ENCODE results near the gene SMYD5. TPM values are rescaled to one million over a fixed set of nuclear protein-coding genes. Genes with fewer than 3 reads are reported as not detected.

The SMYD5 gene
- total RNA-seq, 1 experiment from 2014 or later = 54.5 TPM

GRCh38 chr2:73174941-73175662, 38.9 kb upstream of the SMYD5 start:
- Histone ChIP-seq H3K36me3 (ENCODE audit: insufficient read depth, low read length, poor library complexity, severe bottlenecking) (no peaks in the 10 kb centered on the region), H3K4me1 (ENCODE audit: insufficient read depth, low read length, poor library complexity, severe bottlenecking) (peaks cover 18% of the 10 kb centered on the region), H3K27ac (ENCODE audit: low read depth, low read length, poor library complexity, severe bottlenecking) (no peak overlapping the region), H3K27me3 (replicated peaks; ENCODE audit: insufficient read depth, low read depth, low read length, poor library complexity) (no peaks in the 10 kb centered on the region), H3K9me3 (ENCODE audit: low read depth, low read length, poor library complexity, severe bottlenecking) (no peaks in the 10 kb centered on the region), H3K4me3 (ENCODE audit: low read depth, low read length, poor library complexity, severe bottlenecking) (peak overlapping the region; percentile 36)
- ChIA-PET POLR2A (ENCODE audit: low non-redundant PET) (interaction anchor here (0.5 kb wide), 1 partner anchor 46 kb away, joined by 3 read pairs; no protein-coding TSS in a partner anchor), CTCF (interaction anchor here (0.6 kb wide), 1 partner anchor 86 kb away, joined by 4 read pairs; no protein-coding TSS in a partner anchor)
- intact Hi-C loops (cut with micrococcal nuclease; ENCODE audit: unreplicated experiment) = loop anchor here (5.0 kb wide), 2 partner anchors 88 to 283 kb away; no protein-coding TSS in a partner anchor
- TF ChIP-seq CTCF (conservative IDR thresholded peaks at IDR 0.05; ENCODE audit: low read depth, low read length) = no peak
- DNase-seq (ENCODE audit: low spot score) = no peak
- BruUV-seq (replicated peaks) = no TSS peak

GRCh38 chr2:73175663-73176204, 38.3 kb upstream of the SMYD5 start:
- DNase-seq (ENCODE audit: low spot score) = peak; percentile 88
- Histone ChIP-seq H3K4me3 (ENCODE audit: low read depth, low read length, poor library complexity, severe bottlenecking) (peak overlapping the region; percentile 36), H3K27me3 (replicated peaks; ENCODE audit: insufficient read depth, low read depth, low read length, poor library complexity) (no peaks in the 10 kb centered on the region), H3K27ac (ENCODE audit: low read depth, low read length, poor library complexity, severe bottlenecking) (no peak overlapping the region), H3K9me3 (ENCODE audit: low read depth, low read length, poor library complexity, severe bottlenecking) (no peaks in the 10 kb centered on the region), H3K4me1 (ENCODE audit: insufficient read depth, low read length, poor library complexity, severe bottlenecking) (peaks cover 18% of the 10 kb centered on the region), H3K36me3 (ENCODE audit: insufficient read depth, low read length, poor library complexity, severe bottlenecking) (no peaks in the 10 kb centered on the region)
- no TSS peak for BruUV-seq (replicated peaks)
- ChIA-PET POLR2A (ENCODE audit: low non-redundant PET) (interaction anchor here (0.5 kb wide), 1 partner anchor 45 kb away, joined by 3 read pairs; no protein-coding TSS in a partner anchor), CTCF (interaction anchor here (0.5 to 1.9 kb wide), 2 partner anchors 14 to 283 kb away, joined by 4 to 17 read pairs; no protein-coding TSS in a partner anchor)
- intact Hi-C loops (cut with micrococcal nuclease; ENCODE audit: unreplicated experiment) = loop anchor here (5.0 kb wide), 2 partner anchors 88 to 283 kb away; no protein-coding TSS in a partner anchor
- TF ChIP-seq CTCF (conservative IDR thresholded peaks at IDR 0.05; ENCODE audit: low read depth, low read length) (0 out of 2 replicates have a peak, but pooled peaks have one; percentile 19), EZH2 (IDR thresholded peaks at IDR 0.05; ENCODE audit: borderline replicate concordance, low read depth, low read length, poor library complexity, severe bottlenecking) (no peak)

GRCh38 chr2:73176205-73176880, 37.7 kb upstream of the SMYD5 start:
- Histone ChIP-seq H3K4me1 (ENCODE audit: insufficient read depth, low read length, poor library complexity, severe bottlenecking) (peaks cover 18% of the 10 kb centered on the region), H3K27me3 (replicated peaks; ENCODE audit: insufficient read depth, low read depth, low read length, poor library complexity) (no peaks in the 10 kb centered on the region), H3K27ac (ENCODE audit: low read depth, low read length, poor library complexity, severe bottlenecking) (no peak overlapping the region), H3K9me3 (ENCODE audit: low read depth, low read length, poor library complexity, severe bottlenecking) (no peaks in the 10 kb centered on the region), H3K4me3 (ENCODE audit: low read depth, low read length, poor library complexity, severe bottlenecking) (peak overlapping the region; percentile 36), H3K36me3 (ENCODE audit: insufficient read depth, low read length, poor library complexity, severe bottlenecking) (no peaks in the 10 kb centered on the region)
- peak; percentile 26 for DNase-seq (ENCODE audit: low spot score)
- ChIA-PET POLR2A (ENCODE audit: low non-redundant PET) (no interaction called here), CTCF (interaction anchor here (0.5 to 1.9 kb wide), 5 partner anchors 14 to 554 kb away, joined by 3 to 17 read pairs (median 4); partner anchors contain the start of gene SPR)
- no peak for TF ChIP-seq CTCF (conservative IDR thresholded peaks at IDR 0.05; ENCODE audit: low read depth, low read length)
- TF ChIP-seq EZH2 (IDR thresholded peaks at IDR 0.05; ENCODE audit: borderline replicate concordance, low read depth, low read length, poor library complexity, severe bottlenecking) = no peak
- intact Hi-C loops (cut with micrococcal nuclease; ENCODE audit: unreplicated experiment) = loop anchor here (5.0 kb wide), 2 partner anchors 89 to 284 kb away; no protein-coding TSS in a partner anchor
- no TSS peak for BruUV-seq (replicated peaks)

Measured in A673 (cell line).